Activated naive CD8-positive, alpha-beta T cell (primary cell): ENCODE data around the gene ATP2A3.
"Not testable (repeated sequence)": the region's sequence is repeated elsewhere in the genome, so short reads cannot be mapped to it uniquely, and the experiment has no call there.

Experiments
- H3K27ac Mint-ChIP-seq: one replicate; pipeline ENCODE4 v1.8.0; 2021; ENCODE audit warnings: mixed read lengths
- H3K27me3 Mint-ChIP-seq: one replicate; pipeline ENCODE4 v1.8.0; 2021; ENCODE audit warnings: mixed read lengths
- H3K36me3 Mint-ChIP-seq: one replicate; pipeline ENCODE4 v1.8.0; 2021; ENCODE audit warnings: mixed read lengths
- H3K4me1 Mint-ChIP-seq: one replicate; pipeline ENCODE4 v1.8.0; 2021; ENCODE audit warnings: low read depth, mixed read lengths
- H3K4me3 Mint-ChIP-seq: one replicate; pipeline ENCODE4 v1.8.0; 2021; ENCODE audit warnings: mild to moderate bottlenecking, mixed read lengths
- H3K9me3 Mint-ChIP-seq: one replicate; pipeline ENCODE4 v1.8.0; 2021; ENCODE audit warnings: low read depth, mixed read lengths

The ATP2A3 gene

GRCh38 chr17:4001048-4001590, 36.9 kb upstream of the ATP2A3 start:
- H3K4me3 Mint-ChIP-seq = no peak overlapping the region
- no peaks in the 10 kb centered on the region for H3K9me3 Mint-ChIP-seq
- H3K27ac Mint-ChIP-seq = no peak overlapping the region
- no peaks in the 10 kb centered on the region for H3K36me3 Mint-ChIP-seq
- no peaks in the 10 kb centered on the region for H3K27me3 Mint-ChIP-seq
- H3K4me1 Mint-ChIP-seq = peaks cover 6% of the 10 kb centered on the region

DNA sequence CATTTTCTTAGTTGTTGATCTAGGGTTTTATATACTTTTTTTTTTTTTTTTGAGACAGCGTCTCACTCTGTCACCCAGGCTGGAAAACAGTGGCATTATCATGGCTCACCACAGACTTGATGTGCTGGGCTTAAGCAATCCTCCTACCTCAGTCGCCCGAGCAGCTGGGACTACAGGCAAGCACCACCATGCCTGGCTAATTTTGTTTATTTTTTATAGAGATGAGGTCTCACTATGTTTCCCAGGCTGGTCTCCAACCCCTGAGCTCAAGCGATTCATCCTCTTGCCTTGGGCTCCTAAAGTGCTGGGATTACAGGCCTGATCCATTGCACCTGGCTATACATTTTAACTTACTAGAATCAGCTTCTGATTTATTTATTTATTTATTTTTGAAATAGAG, 34.2 kb upstream of the ATP2A3 start:
- no peaks in the 10 kb centered on the region for H3K4me1 Mint-ChIP-seq
- H3K36me3 Mint-ChIP-seq = peaks cover 2% of the 10 kb centered on the region
- no peak overlapping the region for H3K27ac Mint-ChIP-seq
- no peak overlapping the region for H3K4me3 Mint-ChIP-seq
- H3K27me3 Mint-ChIP-seq = peaks cover 5% of the 10 kb centered on the region
- H3K9me3 Mint-ChIP-seq = peaks cover 8% of the 10 kb centered on the region

DNA sequence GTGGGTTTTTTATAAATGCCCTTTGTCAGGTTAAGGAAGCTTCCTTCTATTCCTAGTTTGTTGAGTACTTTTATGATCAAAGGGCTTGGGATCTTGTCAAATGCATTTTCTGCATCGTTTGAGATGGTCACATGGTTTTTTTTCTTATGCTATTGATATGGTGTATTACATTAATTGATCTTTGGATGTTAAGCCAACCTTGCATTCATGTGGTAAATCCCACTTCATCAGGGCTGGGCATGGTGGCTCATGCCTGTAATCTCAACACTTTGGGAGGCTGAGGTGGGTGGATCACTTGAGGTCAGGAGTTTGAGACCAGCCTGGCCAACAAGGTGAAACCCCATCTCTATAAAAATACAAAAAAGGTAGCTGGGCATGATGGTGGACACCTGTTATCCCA, 30.8 kb upstream of the ATP2A3 start:
- H3K4me3 Mint-ChIP-seq = no peak overlapping the region
- peaks cover 2% of the 10 kb centered on the region for H3K36me3 Mint-ChIP-seq
- H3K9me3 Mint-ChIP-seq = peaks cover 8% of the 10 kb centered on the region
- no peaks in the 10 kb centered on the region for H3K4me1 Mint-ChIP-seq
- no peak overlapping the region for H3K27ac Mint-ChIP-seq
- peaks cover 5% of the 10 kb centered on the region for H3K27me3 Mint-ChIP-seq

DNA sequence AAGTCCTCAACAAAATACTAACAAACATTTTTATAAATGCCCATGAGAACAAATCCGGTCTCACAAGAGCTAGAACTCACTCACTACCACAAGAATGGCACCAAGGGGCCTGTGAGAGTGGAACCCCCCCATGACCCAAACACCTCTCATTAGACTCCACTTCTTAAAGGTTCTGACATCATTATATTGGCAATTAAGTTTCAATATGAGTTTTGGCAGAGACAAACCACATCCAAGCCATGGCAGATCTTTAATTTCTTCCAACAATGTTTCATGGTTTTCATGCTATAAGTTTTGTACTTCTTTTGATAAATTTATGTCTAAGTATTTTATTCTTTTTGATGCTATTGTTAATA, 30.0 kb upstream of the ATP2A3 start:
- Mint-ChIP-seq H3K9me3 (peaks cover 8% of the 10 kb centered on the region), H3K4me3 (no peak overlapping the region), H3K27ac (no peak overlapping the region), H3K27me3 (peaks cover 5% of the 10 kb centered on the region), H3K36me3 (peaks cover 2% of the 10 kb centered on the region), H3K4me1 (no peaks in the 10 kb centered on the region)

DNA sequence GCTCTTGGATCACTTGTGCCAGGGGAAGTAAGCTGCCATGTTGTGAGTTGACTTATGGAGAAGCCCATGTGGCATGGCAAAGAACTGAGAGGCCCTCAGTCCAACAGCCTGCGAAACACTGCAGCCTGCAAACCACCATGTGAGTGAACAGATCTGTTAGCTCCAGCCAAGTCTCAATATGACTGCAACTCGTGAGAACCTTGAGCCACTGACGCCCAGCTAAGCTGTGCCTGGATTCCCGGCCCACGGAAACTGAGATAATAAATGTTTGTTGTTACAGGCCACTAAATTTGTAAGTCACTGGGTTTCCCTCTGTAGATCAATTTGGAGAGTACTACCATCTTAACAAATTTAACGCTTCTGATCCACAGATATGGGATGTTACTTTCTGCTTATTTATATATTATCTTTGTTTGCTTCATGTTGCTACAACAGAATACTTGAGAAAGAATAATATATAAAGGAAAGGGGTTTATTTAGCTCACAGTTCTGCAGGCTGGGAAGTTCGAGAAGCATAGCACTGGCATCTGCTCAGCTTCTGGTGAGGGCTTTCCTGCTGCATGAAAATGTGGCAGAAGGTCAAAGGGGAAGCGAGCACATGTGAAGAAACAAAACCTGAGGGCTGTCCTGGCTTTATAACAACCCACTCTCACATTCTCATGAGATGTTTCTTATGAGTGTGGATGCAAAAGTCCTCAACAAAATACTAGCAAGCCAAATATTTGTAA, 29.4 kb upstream of the ATP2A3 start:
- Mint-ChIP-seq H3K4me1 (no peaks in the 10 kb centered on the region), H3K27me3 (peaks cover 5% of the 10 kb centered on the region)

GRCh38 chr17:3992370-3992769, 28.1 kb upstream of the ATP2A3 start:
- Mint-ChIP-seq H3K4me1 (no peaks in the 10 kb centered on the region), H3K9me3 (peaks cover 8% of the 10 kb centered on the region), H3K36me3 (peaks cover 2% of the 10 kb centered on the region), H3K27me3 (peaks cover 5% of the 10 kb centered on the region), H3K4me3 (no peak overlapping the region), H3K27ac (no peak overlapping the region)

More for the DNA sequence above, 29.4 kb upstream of the ATP2A3 start:
- Mint-ChIP-seq H3K27ac (no peak overlapping the region), H3K36me3 (peaks cover 2% of the 10 kb centered on the region), H3K4me3 (no peak overlapping the region), H3K9me3 (peaks cover 8% of the 10 kb centered on the region)

GRCh38 chr17:3991699-3992098, 27.5 kb upstream of the ATP2A3 start:
- not testable (repeated sequence) for H3K9me3 Mint-ChIP-seq, H3K27me3 Mint-ChIP-seq, H3K4me3 Mint-ChIP-seq, H3K4me1 Mint-ChIP-seq, H3K27ac Mint-ChIP-seq, H3K36me3 Mint-ChIP-seq

GRCh38 chr17:3990386-3991127, 26.3 kb upstream of the ATP2A3 start:
- Mint-ChIP-seq H3K27me3 (peaks cover 5% of the 10 kb centered on the region), H3K27ac (no peak overlapping the region), H3K4me3 (no peak overlapping the region), H3K9me3 (peaks cover 8% of the 10 kb centered on the region), H3K4me1 (no peaks in the 10 kb centered on the region), H3K36me3 (peaks cover 2% of the 10 kb centered on the region)

DNA sequence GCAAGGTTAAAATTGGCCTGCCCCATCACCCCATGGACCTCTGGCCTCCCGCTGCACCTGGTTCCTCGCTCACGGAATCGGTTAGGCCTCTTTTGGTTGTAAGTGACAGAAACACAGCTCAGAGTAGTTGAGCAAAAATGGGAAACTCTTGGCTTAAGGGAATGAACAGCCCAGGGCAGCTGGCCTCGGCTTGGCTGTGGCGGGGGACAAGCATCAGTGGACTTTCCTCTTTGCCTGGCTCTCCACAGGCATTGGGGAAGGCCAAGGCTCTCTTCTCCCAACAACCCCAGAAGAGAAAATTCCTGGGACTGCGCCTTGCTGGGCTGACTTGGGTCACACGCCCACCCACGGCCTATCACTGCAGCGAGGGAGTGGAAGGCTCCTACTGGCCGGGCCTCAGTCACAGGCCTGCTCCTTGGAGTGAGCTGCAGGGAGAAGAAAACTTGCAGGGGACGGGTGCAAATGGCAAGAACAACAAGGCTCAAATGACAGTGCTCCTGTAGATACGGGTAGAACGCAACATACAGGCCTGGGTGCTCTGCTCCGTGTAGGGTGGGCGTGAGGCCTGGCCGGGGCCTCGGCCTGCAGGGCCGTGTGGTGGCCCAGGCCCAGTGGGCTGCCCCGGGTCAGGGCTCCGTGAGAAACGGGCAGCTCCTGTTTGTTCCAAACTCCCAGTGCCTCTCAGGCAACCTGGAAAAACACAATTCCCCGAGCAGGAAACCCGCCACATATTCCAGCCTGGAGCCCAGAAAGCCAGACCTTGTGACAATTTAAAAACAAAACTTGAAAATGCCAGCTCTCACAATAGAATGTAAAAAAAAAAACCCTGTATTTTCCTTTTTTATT, 25.0 kb upstream of the ATP2A3 start:
- Mint-ChIP-seq H3K9me3 (no peaks in the 10 kb centered on the region), H3K27ac (no peak overlapping the region), H3K4me3 (no peak overlapping the region), H3K27me3 (no peaks in the 10 kb centered on the region), H3K36me3 (no peaks in the 10 kb centered on the region), H3K4me1 (no peaks in the 10 kb centered on the region)

DNA sequence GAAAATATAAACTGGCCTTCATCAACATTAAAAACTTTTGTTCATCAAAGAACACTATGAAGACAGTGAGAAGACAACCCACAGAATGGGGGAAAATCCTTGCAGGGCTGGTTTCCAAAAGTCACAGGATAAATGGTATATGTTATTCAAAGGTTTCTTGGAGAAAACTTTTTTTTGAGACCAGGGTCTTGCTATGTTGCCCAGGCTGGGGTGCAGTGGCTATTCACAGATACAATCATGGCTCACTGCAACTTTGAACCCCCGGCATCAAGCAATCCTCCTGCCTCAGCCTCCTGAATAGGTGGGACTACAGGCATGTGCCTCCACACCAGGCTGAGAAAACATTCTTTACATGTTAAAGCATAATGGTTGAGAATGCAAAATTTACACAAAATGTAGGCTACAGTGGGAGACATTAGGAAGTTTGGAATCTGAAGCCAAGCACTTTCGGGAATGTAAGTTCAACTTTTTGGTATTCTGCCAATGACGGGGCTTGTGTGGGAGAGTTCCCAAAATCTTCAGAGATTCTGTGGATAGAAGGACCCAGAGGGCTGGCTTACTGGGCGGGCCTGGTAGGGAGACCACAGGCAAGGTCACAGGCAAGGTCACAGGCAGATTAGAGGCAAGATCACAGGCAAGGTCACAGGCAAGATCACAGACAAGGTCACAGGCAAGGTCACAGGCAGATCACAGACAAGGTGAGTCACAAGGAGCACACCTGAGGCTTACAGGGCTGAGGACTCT, 24.2 kb upstream of the ATP2A3 start:
- no peaks in the 10 kb centered on the region for H3K36me3 Mint-ChIP-seq
- H3K4me3 Mint-ChIP-seq = no peak overlapping the region
- no peaks in the 10 kb centered on the region for H3K27me3 Mint-ChIP-seq
- H3K9me3 Mint-ChIP-seq = no peaks in the 10 kb centered on the region
- H3K4me1 Mint-ChIP-seq = peaks cover 2% of the 10 kb centered on the region
- no peak overlapping the region for H3K27ac Mint-ChIP-seq

- H3K27ac Mint-ChIP-seq = no peak overlapping the region
- peaks cover 2% of the 10 kb centered on the region for H3K4me1 Mint-ChIP-seq
- no peaks in the 10 kb centered on the region for H3K27me3 Mint-ChIP-seq
These were observed 22.7 kb upstream of the ATP2A3 start for GRCh38 chr17:3986939-3987335.

GRCh38 chr17:3986270-3986938, 22.2 kb upstream of the ATP2A3 start:
- H3K4me3 Mint-ChIP-seq = no peak overlapping the region
- peaks cover 2% of the 10 kb centered on the region for H3K4me1 Mint-ChIP-seq
- no peak overlapping the region for H3K27ac Mint-ChIP-seq
- H3K36me3 Mint-ChIP-seq = no peaks in the 10 kb centered on the region
- no peaks in the 10 kb centered on the region for H3K27me3 Mint-ChIP-seq
- no peaks in the 10 kb centered on the region for H3K9me3 Mint-ChIP-seq

More at GRCh38 chr17:3986939-3987335, 22.7 kb upstream of the ATP2A3 start:
- Mint-ChIP-seq H3K9me3 (no peaks in the 10 kb centered on the region), H3K4me3 (no peak overlapping the region), H3K36me3 (no peaks in the 10 kb centered on the region)

DNA sequence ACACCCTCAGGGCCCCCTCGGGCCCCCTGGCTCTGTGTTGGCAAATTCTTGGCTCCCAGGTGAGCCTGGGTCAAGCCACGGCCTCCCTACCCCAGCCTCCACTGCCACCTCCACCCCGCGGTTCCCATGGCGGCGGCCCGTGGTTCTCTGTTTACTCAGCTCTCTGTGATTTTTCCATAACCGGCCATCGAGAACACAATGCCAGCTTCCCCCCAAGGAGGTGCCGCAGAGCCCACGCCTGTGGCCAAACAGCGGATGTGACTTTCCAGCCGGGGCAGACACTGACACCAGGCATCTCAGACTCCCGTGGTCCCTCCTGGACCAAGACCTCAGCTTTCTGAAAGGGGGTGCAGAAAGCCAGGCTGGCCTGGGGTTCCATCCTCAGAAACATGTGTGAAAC, 21.6 kb upstream of the ATP2A3 start:
- no peaks in the 10 kb centered on the region for H3K9me3 Mint-ChIP-seq
- H3K4me1 Mint-ChIP-seq = peaks cover 2% of the 10 kb centered on the region
- no peaks in the 10 kb centered on the region for H3K27me3 Mint-ChIP-seq
- no peak overlapping the region for H3K4me3 Mint-ChIP-seq
- H3K36me3 Mint-ChIP-seq = no peaks in the 10 kb centered on the region
- no peak overlapping the region for H3K27ac Mint-ChIP-seq
